HepG2 (cell line): ENCODE data around the gene PPP4R1. TPM values are rescaled to one million over a fixed set of nuclear protein-coding genes. Genes with fewer than 3 reads are reported as not detected.

Experiments
- DBP ChIP-seq: sonication (generic); formaldehyde crosslinking; IDR thresholded peaks from 2 replicates; pipeline ENCODE4 v1.4.0; 2020; ENCODE audit warnings: missing genetic modification reagents; ENCODE audit errors: not compliant biosample characterization
- EP300 ChIP-seq, 3 experiments: sonication (generic) in 1 of 3; formaldehyde crosslinking in 1 of 3; IDR thresholded peaks; 2 replicates each; pipeline versions ENCODE4 v1.5.1 to v1.6.1; 2011 to 2020; ENCODE audit warnings: low read depth in 2 of 3, low read length in 2 of 3, borderline replicate concordance in 1 of 3, improper control_type of control experiment in 1 of 3, mild to moderate bottlenecking in 1 of 3, missing genetic modification reagents in 1 of 3, moderate library complexity in 1 of 3
- GATAD1 ChIP-seq: IDR thresholded peaks from 2 replicates; pipeline ENCODE4 v1.6.1; 2016; ENCODE audit warnings: missing genetic modification reagents, missing compliant biosample characterization
- MAF1 ChIP-seq: sonication (generic); formaldehyde crosslinking; IDR thresholded peaks from 2 replicates; pipeline ENCODE4 v1.5.0; 2020; ENCODE audit warnings: missing genetic modification reagents, borderline replicate concordance
- MED8 ChIP-seq: sonication (generic); formaldehyde crosslinking; IDR thresholded peaks from 2 replicates; pipeline ENCODE4 v1.8.1; 2023; ENCODE audit warnings: mild to moderate bottlenecking, missing genetic modification reagents; ENCODE audit not compliant: insufficient replicate concordance
- MYPOP ChIP-seq: sonication (generic); formaldehyde crosslinking; IDR thresholded peaks from 2 replicates; pipeline ENCODE4 v1.8.1; 2023; ENCODE audit warnings: mild to moderate bottlenecking, moderate library complexity, missing genetic modification reagents
- NFATC3 ChIP-seq: sonication (generic); formaldehyde crosslinking; IDR thresholded peaks from 2 replicates; pipeline ENCODE4 v1.5.1; 2020; ENCODE audit warnings: mild to moderate bottlenecking, missing genetic modification reagents
- SALL2 ChIP-seq: sonication (generic); formaldehyde crosslinking; IDR thresholded peaks from 2 replicates; pipeline ENCODE4 v1.8.1; 2023; ENCODE audit warnings: mild to moderate bottlenecking, missing genetic modification reagents, inconsistent platforms
- SIN3B ChIP-seq: fragments of 150-350 bp; IDR thresholded peaks from 2 replicates; pipeline ENCODE4 v1.6.1; 2014; ENCODE audit warnings: low read length
- TARDBP ChIP-seq: sonication (generic); formaldehyde crosslinking; IDR thresholded peaks from 2 replicates; pipeline ENCODE4 v1.8.0; 2022; ENCODE audit warnings: mild to moderate bottlenecking, missing genetic modification reagents
- TBX2 ChIP-seq: sonication (generic); formaldehyde crosslinking; IDR thresholded peaks from 2 replicates; pipeline ENCODE4 v1.5.0; 2020; ENCODE audit warnings: missing genetic modification reagents, mild to moderate bottlenecking, borderline replicate concordance
- YEATS2 ChIP-seq: sonication (generic); formaldehyde crosslinking; IDR thresholded peaks from 2 replicates; pipeline ENCODE4 v1.4.0; 2020; ENCODE audit warnings: missing genetic modification reagents, borderline replicate concordance
- ZBTB7A ChIP-seq: sonication (generic); formaldehyde crosslinking; IDR thresholded peaks from 2 replicates; pipeline ENCODE4 v1.8.0; 2022; ENCODE audit warnings: mild to moderate bottlenecking, missing genetic modification reagents
- ZNF33B ChIP-seq: sonication (generic); formaldehyde crosslinking; IDR thresholded peaks from 2 replicates; pipeline ENCODE4 v1.5.1; 2020; ENCODE audit warnings: mild to moderate bottlenecking, missing genetic modification reagents
- ZNF350 ChIP-seq: sonication (generic); formaldehyde crosslinking; IDR thresholded peaks from 2 replicates; pipeline ENCODE4 v1.4.0; 2020; ENCODE audit warnings: mild to moderate bottlenecking, low read depth, missing genetic modification reagents, borderline replicate concordance
- ZNF605 ChIP-seq: sonication (generic); formaldehyde crosslinking; IDR thresholded peaks from 2 replicates; pipeline ENCODE4 v1.8.0; 2022; ENCODE audit warnings: mild to moderate bottlenecking, missing genetic modification reagents
- polyA plus RNA-seq, 8 experiments: library from polyadenylated mRNA; depleted of rRNA in 3 of 8; stranded (reverse) in 7 of 8; unstranded in 1 of 8; fragments of >200 nt; fragmentation: Illumina TruSeq in 4 of 8; extraction: Trizol in 4 of 8; gene quantifications; 2 replicates each; pipeline versions ENCODE4 v1.2.1 to v1.2.3, GENCODE V29; 2011 to 2016; ENCODE audit warnings: low read depth in 4 of 8, missing spikeins in 1 of 8, mixed read lengths in 1 of 8; ENCODE audit not compliant: insufficient read depth in 1 of 8
- total RNA-seq, 5 experiments: library from RNA; depleted of rRNA; stranded (reverse); fragments of >200 nt; fragmentation: Illumina TruSeq; extraction: Trizol; gene quantifications; 2 replicates each; pipeline ENCODE4 v1.2.3, GENCODE V29; 2016; ENCODE audit warnings: low read depth in 1 of 5
- TF ChIP-seq, protein P1 (sequence below): sonication (generic); formaldehyde crosslinking; IDR thresholded peaks from 2 replicates; pipeline ENCODE4 v1.4.0; 2020; ENCODE audit warnings: missing genetic modification reagents
- TF ChIP-seq, protein P2 (sequence below), 2 experiments: sonication (generic) in 1 of 2; formaldehyde crosslinking in 1 of 2; IDR thresholded peaks; 2 replicates each; pipeline versions ENCODE4 v1.4.0 to v1.6.1; 2018 to 2020; ENCODE audit warnings: missing genetic modification reagents in 2 of 2, borderline replicate concordance in 1 of 2, low read depth in 1 of 2, mild to moderate bottlenecking in 1 of 2, missing biosample characterization in 1 of 2

The PPP4R1 gene
- total and polyA plus RNA-seq, 2 of the 13 experiments (the other 11 are each of a cell fraction or from before 2014, with no cell fraction given) = 66.5 to 72.4 TPM

GRCh38 chr18:9615280-9615797 lies 980 bp upstream of the PPP4R1 start (continued):
- no peak for TF ChIP-seq EP300 (IDR thresholded peaks at IDR 0.05; ENCODE audit: low read depth in 2 of 2, low read length in 2 of 2)
- TF ChIP-seq EP300 (CRISPR knock-in tag; IDR thresholded peaks at IDR 0.05; ENCODE audit: borderline replicate concordance) = no peak
- TF ChIP-seq DBP = peak; percentile 1
- TF ChIP-seq TARDBP = 0 out of 2 replicates have a peak, but pooled peaks have one; percentile 20
- no peak for TF ChIP-seq SALL2 (CRISPR knock-in tag)
- TF ChIP-seq, protein P1, sequence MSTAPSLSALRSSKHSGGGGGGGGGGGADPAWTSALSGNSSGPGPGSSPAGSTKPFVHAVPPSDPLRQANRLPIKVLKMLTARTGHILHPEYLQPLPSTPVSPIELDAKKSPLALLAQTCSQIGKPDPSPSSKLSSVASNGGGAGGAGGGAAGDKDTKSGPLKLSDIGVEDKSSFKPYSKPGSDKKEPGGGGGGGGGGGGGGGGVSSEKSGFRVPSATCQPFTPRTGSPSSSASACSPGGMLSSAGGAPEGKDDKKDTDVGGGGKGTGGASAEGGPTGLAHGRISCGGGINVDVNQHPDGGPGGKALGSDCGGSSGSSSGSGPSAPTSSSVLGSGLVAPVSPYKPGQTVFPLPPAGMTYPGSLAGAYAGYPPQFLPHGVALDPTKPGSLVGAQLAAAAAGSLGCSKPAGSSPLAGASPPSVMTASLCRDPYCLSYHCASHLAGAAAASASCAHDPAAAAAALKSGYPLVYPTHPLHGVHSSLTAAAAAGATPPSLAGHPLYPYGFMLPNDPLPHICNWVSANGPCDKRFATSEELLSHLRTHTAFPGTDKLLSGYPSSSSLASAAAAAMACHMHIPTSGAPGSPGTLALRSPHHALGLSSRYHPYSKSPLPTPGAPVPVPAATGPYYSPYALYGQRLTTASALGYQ (CRISPR knock-in tag) = 0 out of 2 replicates have a peak, but pooled peaks have one; percentile 1
- peak; percentile 23; the same call in 1 of the 2 replicates for TF ChIP-seq TBX2
- no peak for TF ChIP-seq NFATC3 (CRISPR knock-in tag)
- no peak for TF ChIP-seq MYPOP (CRISPR knock-in tag)
- 0 out of 2 replicates have a peak, but pooled peaks have one; percentile 11 for TF ChIP-seq ZNF33B (CRISPR knock-in tag)
- peak; percentile 42; the same call in 1 of the 2 replicates for TF ChIP-seq ZBTB7A
- TF ChIP-seq YEATS2 = 0 out of 2 replicates have a peak, but pooled peaks have one; percentile 6
- 0 out of 2 replicates have a peak, but pooled peaks have one; percentile 0 for TF ChIP-seq GATAD1
- TF ChIP-seq MAF1 (CRISPR knock-in tag) = no peak
- no peak for TF ChIP-seq MED8 (CRISPR knock-in tag)
- TF ChIP-seq ZNF605 (CRISPR knock-in tag) = peak; percentile 34; the same call in 1 of the 2 replicates
- TF ChIP-seq SIN3B = no peak
- no peak for TF ChIP-seq ZNF350 (CRISPR knock-in tag)
- TF ChIP-seq, protein P2, sequence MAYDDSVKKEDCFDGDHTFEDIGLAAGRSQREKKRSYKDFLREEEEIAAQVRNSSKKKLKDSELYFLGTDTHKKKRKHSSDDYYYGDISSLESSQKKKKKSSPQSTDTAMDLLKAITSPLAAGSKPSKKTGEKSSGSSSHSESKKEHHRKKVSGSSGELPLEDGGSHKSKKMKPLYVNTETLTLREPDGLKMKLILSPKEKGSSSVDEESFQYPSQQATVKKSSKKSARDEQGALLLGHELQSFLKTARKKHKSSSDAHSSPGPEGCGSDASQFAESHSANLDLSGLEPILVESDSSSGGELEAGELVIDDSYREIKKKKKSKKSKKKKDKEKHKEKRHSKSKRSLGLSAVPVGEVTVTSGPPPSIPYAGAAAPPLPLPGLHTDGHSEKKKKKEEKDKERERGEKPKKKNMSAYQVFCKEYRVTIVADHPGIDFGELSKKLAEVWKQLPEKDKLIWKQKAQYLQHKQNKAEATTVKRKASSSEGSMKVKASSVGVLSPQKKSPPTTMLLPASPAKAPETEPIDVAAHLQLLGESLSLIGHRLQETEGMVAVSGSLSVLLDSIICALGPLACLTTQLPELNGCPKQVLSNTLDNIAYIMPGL (CRISPR knock-in tag; IDR thresholded peaks at IDR 0.05; ENCODE audit: borderline replicate concordance in 1 of 2, low read depth in 1 of 2) = 0 out of 4 replicates have a peak, but pooled peaks of 1 of the 2 experiments have one; percentile 10
